ENCODE results near the gene ID1. TPM values are rescaled to one million over a fixed set of nuclear protein-coding genes. Genes with fewer than 3 reads are reported as not detected.

Gene ID1
- polyA plus RNA-seq, 1 donor from 2014 or later = 30.6 TPM

GRCh38 chr20:31637660-31638059 is 32.6 kb downstream of the ID1 start, which contains the start of gene COX4I2:
Gene COX4I2, plus strand, starts transcription at chr20:31637912. Its CDS starts 1,106 bp downstream, at chr20:31639018.
- Histone ChIP-seq H3K27me3 (ENCODE audit: insufficient read depth, low read depth, low read length) (no peaks in the 10 kb centered on the region), H3K9me3 (ENCODE audit: low read length) (no peaks in the 10 kb centered on the region), H3K9me2 (ENCODE audit: insufficient read depth, low read length) (no peaks in the 10 kb centered on the region), H3F3A (ENCODE audit: insufficient read depth, low read length, poor library complexity, severe bottlenecking) (no peaks in the 10 kb centered on the region), H3K36me3 (ENCODE audit: insufficient read depth, low read length) (no peaks in the 10 kb centered on the region), H3K9ac (ENCODE audit: low read length) (no peak within 1 kb of the TSS), H2AFZ (ENCODE audit: low read depth, low read length) (no peak within 1 kb of the TSS), H3K4me3 (ENCODE audit: low read length) (no peak within 1 kb of the TSS), H3K79me2 (replicated peaks; ENCODE audit: insufficient read depth, low read length) (no peaks in the 10 kb centered on the region), H3K4me2 (ENCODE audit: low read length) (no peak within 1 kb of the TSS), H3K27ac (ENCODE audit: low read length) (no peak within 1 kb of the TSS), H4K20me1 (ENCODE audit: insufficient read depth) (no peaks in the 10 kb centered on the region)
- no peak for TF ChIP-seq EZH2 (IDR thresholded peaks at IDR 0.05; ENCODE audit: borderline replicate concordance, insufficient read depth, low read length, poor library complexity, severe bottlenecking)

- no peaks in the 10 kb centered on the region for H3K9me3 ChIP-seq (ENCODE audit: low read length)
- H3K9ac ChIP-seq (ENCODE audit: low read length) = no peak overlapping the region
- H4K20me1 ChIP-seq (ENCODE audit: insufficient read depth) = no peaks in the 10 kb centered on the region
- H3F3A ChIP-seq (ENCODE audit: insufficient read depth, low read length, poor library complexity, severe bottlenecking) = no peaks in the 10 kb centered on the region
- no peak overlapping the region for H3K4me2 ChIP-seq (ENCODE audit: low read length)
- no peak overlapping the region for H2AFZ ChIP-seq (ENCODE audit: low read depth, low read length)
- no peak for TF ChIP-seq EZH2 (IDR thresholded peaks at IDR 0.05; ENCODE audit: borderline replicate concordance, insufficient read depth, low read length, poor library complexity, severe bottlenecking)
- TF ChIP-seq TAF1 (IDR thresholded peaks at IDR 0.05; ENCODE audit: low read depth) = no peak
- H3K4me3 ChIP-seq (ENCODE audit: low read length) = no peak overlapping the region
- H3K79me2 ChIP-seq (replicated peaks; ENCODE audit: insufficient read depth, low read length) = no peaks in the 10 kb centered on the region
- no peaks in the 10 kb centered on the region for H3K27me3 ChIP-seq (ENCODE audit: insufficient read depth, low read depth, low read length)
- no peak overlapping the region for H3K27ac ChIP-seq (ENCODE audit: low read length)
- no peaks in the 10 kb centered on the region for H3K9me2 ChIP-seq (ENCODE audit: insufficient read depth, low read length)
- H3K36me3 ChIP-seq (ENCODE audit: insufficient read depth, low read length) = no peaks in the 10 kb centered on the region
Observed at GRCh38 chr20:31638317-31638716, 33.2 kb downstream of the ID1 start.

GRCh38 chr20:31638816-31639215 is 33.7 kb downstream of the ID1 start:
- Histone ChIP-seq H3K9ac (ENCODE audit: low read length) (no peak overlapping the region), H3K27ac (ENCODE audit: low read length) (no peak overlapping the region), H3F3A (ENCODE audit: insufficient read depth, low read length, poor library complexity, severe bottlenecking) (no peaks in the 10 kb centered on the region), H3K4me3 (ENCODE audit: low read length) (no peak overlapping the region), H2AFZ (ENCODE audit: low read depth, low read length) (no peak overlapping the region), H4K20me1 (ENCODE audit: insufficient read depth) (no peaks in the 10 kb centered on the region), H3K36me3 (ENCODE audit: insufficient read depth, low read length) (no peaks in the 10 kb centered on the region), H3K9me3 (ENCODE audit: low read length) (no peaks in the 10 kb centered on the region), H3K27me3 (ENCODE audit: insufficient read depth, low read depth, low read length) (no peaks in the 10 kb centered on the region), H3K4me2 (ENCODE audit: low read length) (no peak overlapping the region), H3K79me2 (replicated peaks; ENCODE audit: insufficient read depth, low read length) (no peaks in the 10 kb centered on the region), H3K9me2 (ENCODE audit: insufficient read depth, low read length) (no peaks in the 10 kb centered on the region)
- TF ChIP-seq RAD21 (conservative IDR thresholded peaks at IDR 0.05) (no peak), SMC3 (conservative IDR thresholded peaks at IDR 0.05; ENCODE audit: poor library complexity) (no peak), TAF1 (IDR thresholded peaks at IDR 0.05; ENCODE audit: low read depth) (no peak), EP300 (conservative IDR thresholded peaks at IDR 0.05; ENCODE audit: poor library complexity, severe bottlenecking) (no peak), EZH2 (IDR thresholded peaks at IDR 0.05; ENCODE audit: borderline replicate concordance, insufficient read depth, low read length, poor library complexity, severe bottlenecking) (no peak), POLR2AphosphoS5 (IDR thresholded peaks at IDR 0.05) (no peak), CTCF (IDR thresholded peaks at IDR 0.05; ENCODE audit: poor library complexity, severe bottlenecking) (no peak), MXI1 (conservative IDR thresholded peaks at IDR 0.05; ENCODE audit: poor library complexity, severe bottlenecking) (no peak), REST (IDR thresholded peaks at IDR 0.05; ENCODE audit: borderline replicate concordance) (no peak)

All from neural cell (in vitro differentiated cells).